HL-60/S4 (cell line): ENCODE results near the gene BAX.

Experiments
- in situ Hi-C: fragments of 300-500 bp; cut with MboI; formaldehyde crosslinking; loops from 2 replicates; pipeline ENCODE4 v1.14.3; 2022; ENCODE audit warnings: low sequenced_read_pairs

The BAX gene

GRCh38 chr19:48977061-48977460, 22.4 kb downstream of the BAX start:
- in situ Hi-C loops: no loop called here

- in situ Hi-C loops: no loop called here
These were observed 27.6 kb downstream of the BAX start for GRCh38 chr19:48982280-48982679.

- in situ Hi-C loops: no loop called here
These were observed 31.0 kb downstream of the BAX start for GRCh38 chr19:48985711-48986110.

GRCh38 chr19:48986211-48986610, 31.5 kb downstream of the BAX start:
- in situ Hi-C loops: no loop called here

- in situ Hi-C loops: no loop called here
These were observed 32.6 kb downstream of the BAX start for GRCh38 chr19:48987323-48987722.

GRCh38 chr19:48988286-48988685, 33.6 kb downstream of the BAX start:
- in situ Hi-C loops: no loop called here

- in situ Hi-C loops: no loop called here
These were observed 34.2 kb downstream of the BAX start for GRCh38 chr19:48988860-48989259.

GRCh38 chr19:48989701-48990291, 35.1 kb downstream of the BAX start:
- in situ Hi-C loops: no loop called here

GRCh38 chr19:48990400-48990799, 35.7 kb downstream of the BAX start:
- in situ Hi-C loops: no loop called here

GRCh38 chr19:48991011-48991609, 36.4 kb downstream of the BAX start:
- in situ Hi-C loops: no loop called here

GRCh38 chr19:48991873-48992580, 37.4 kb downstream of the BAX start:
- in situ Hi-C loops: no loop called here

- in situ Hi-C loops: no loop called here
These were observed 38.0 kb downstream of the BAX start for GRCh38 chr19:48992581-48993174.

GRCh38 chr19:48993175-48994034, 38.7 kb downstream of the BAX start, which contains the start of the genes GYS1 and RUVBL2:
GYS1 (minus strand) TSS chr19:48993309; CDS start chr19:48993112, 197 bp downstream.
RUVBL2 (plus strand) TSS chr19:48993887; CDS start chr19:48993912, 25 bp downstream.
- in situ Hi-C loops: no loop called here

- in situ Hi-C loops: no loop called here
These were observed 39.3 kb downstream of the BAX start for GRCh38 chr19:48994035-48994386.

GRCh38 chr19:48997972-48998371, 43.3 kb downstream of the BAX start:
- in situ Hi-C loops: no loop called here

GRCh38 chr19:48999481-49000325, 45.0 kb downstream of the BAX start:
- in situ Hi-C loops: no loop called here

- in situ Hi-C loops: no loop called here
These were observed 49.5 kb downstream of the BAX start for GRCh38 chr19:49004133-49004532.

- in situ Hi-C loops: no loop called here
These were observed 50.4 kb downstream of the BAX start for GRCh38 chr19:49004964-49005614.

- in situ Hi-C loops: no loop called here
These were observed 52.2 kb downstream of the BAX start for GRCh38 chr19:49006905-49007304.

- in situ Hi-C loops: no loop called here
These were observed 55.2 kb downstream of the BAX start for GRCh38 chr19:49009828-49010227.
